Inferior parietal cortex (tissue), 1 donor: Measurements from ENCODE around the gene FBN1.

ENCODE experiments used
- DNase-seq: peaks from one replicate; pipeline ENCODE4 v3.0.0-alpha.2; 2016; ENCODE audit errors: extremely low spot score

FBN1 gene

GRCh38 chr15:48554112-48554511 lies 91.4 kb downstream of the FBN1 start:
- DNase-seq = no peak

- DNase-seq = no peak
Measured at GRCh38 chr15:48553559-48553958, 92.0 kb downstream of the FBN1 start.

GRCh38 chr15:48550822-48551525 lies 94.5 kb downstream of the FBN1 start:
- DNase-seq = no peak

GRCh38 chr15:48548455-48548854 lies 97.1 kb downstream of the FBN1 start:
- no peak for DNase-seq

GRCh38 chr15:48547286-48547685 lies 98.2 kb downstream of the FBN1 start:
- no peak for DNase-seq

GRCh38 chr15:48546296-48546695 lies 99.2 kb downstream of the FBN1 start:
- DNase-seq = no peak

- no peak for DNase-seq
Measured at GRCh38 chr15:48544778-48545177, 100.7 kb downstream of the FBN1 start.

- DNase-seq = no peak
Measured at GRCh38 chr15:48541341-48542278, 103.9 kb downstream of the FBN1 start.

GRCh38 chr15:48540756-48541155 lies 104.8 kb downstream of the FBN1 start:
- DNase-seq = no peak

GRCh38 chr15:48538941-48539340 lies 106.6 kb downstream of the FBN1 start:
- no peak for DNase-seq

- no peak for DNase-seq
Measured at GRCh38 chr15:48537271-48538113, 108.0 kb downstream of the FBN1 start.

- no peak for DNase-seq
Measured at GRCh38 chr15:48536681-48537091, 108.8 kb downstream of the FBN1 start.

- no peak for DNase-seq
Measured at GRCh38 chr15:48533982-48534381, 111.5 kb downstream of the FBN1 start.

- DNase-seq = no peak
Measured at GRCh38 chr15:48532946-48533345, 112.6 kb downstream of the FBN1 start.

GRCh38 chr15:48530528-48530927 lies 115.0 kb downstream of the FBN1 start:
- no peak for DNase-seq

GRCh38 chr15:48528921-48529320 lies 116.6 kb downstream of the FBN1 start:
- no peak for DNase-seq

GRCh38 chr15:48527517-48527916 lies 118.0 kb downstream of the FBN1 start:
- DNase-seq = no peak

GRCh38 chr15:48522911-48523310 lies 122.6 kb downstream of the FBN1 start:
- DNase-seq = no peak

GRCh38 chr15:48522123-48522522 lies 123.4 kb downstream of the FBN1 start:
- no peak for DNase-seq

GRCh38 chr15:48520376-48521155 lies 124.9 kb downstream of the FBN1 start:
- no peak for DNase-seq

- no peak for DNase-seq
Measured at GRCh38 chr15:48516121-48516520, 129.4 kb downstream of the FBN1 start.
